ENCODE measurements around the gene WDR59. TPM values are rescaled to one million over a fixed set of nuclear protein-coding genes. Genes with fewer than 3 reads are reported as not detected.
A peak's percentile ranks its signal among the peaks of the same experiment; 100 is the strongest.

WDR59 gene
- total RNA-seq, 1 donor from 2014 or later, result 23.4 TPM

GRCh38 chr16:74939688-74940087 is 45.2 kb downstream of the WDR59 start:
- DNase-seq (ENCODE audit: low read depth), result no peak
- Histone ChIP-seq H3K36me3 (ENCODE audit: control insufficient read depth, insufficient read depth, low read length) (no peaks in the 10 kb centered on the region), H3K4me3 (ENCODE audit: low read depth, low read length) (no peak overlapping the region), H3K27me3 (ENCODE audit: control insufficient read depth, insufficient read depth, low read length) (no peaks in the 10 kb centered on the region)
- TF ChIP-seq CTCF (IDR thresholded peaks at IDR 0.05; ENCODE audit: insufficient read depth, low read length, poor library complexity, severe bottlenecking), result no peak

- DNase-seq (ENCODE audit: low read depth), result peak; percentile 18
- no peaks in the 10 kb centered on the region for H3K27me3 ChIP-seq (ENCODE audit: control insufficient read depth, insufficient read depth, low read length)
- no peaks in the 10 kb centered on the region for H3K36me3 ChIP-seq (ENCODE audit: control insufficient read depth, insufficient read depth, low read length)
These were observed 47.9 kb downstream of the WDR59 start for GRCh38 chr16:74936902-74937560.

GRCh38 chr16:74931445-74931844 is 53.5 kb downstream of the WDR59 start:
- no peak for TF ChIP-seq CTCF (IDR thresholded peaks at IDR 0.05; ENCODE audit: insufficient read depth, low read length, poor library complexity, severe bottlenecking)
- DNase-seq (ENCODE audit: low read depth), result no peak
- Histone ChIP-seq H3K36me3 (ENCODE audit: control insufficient read depth, insufficient read depth, low read length) (no peaks in the 10 kb centered on the region), H3K27me3 (ENCODE audit: control insufficient read depth, insufficient read depth, low read length) (no peaks in the 10 kb centered on the region), H3K4me3 (ENCODE audit: low read depth, low read length) (no peak overlapping the region)

More at GRCh38 chr16:74936902-74937560, 47.9 kb downstream of the WDR59 start:
- H3K4me3 ChIP-seq (ENCODE audit: low read depth, low read length), result no peak overlapping the region
- no peak for TF ChIP-seq CTCF (IDR thresholded peaks at IDR 0.05; ENCODE audit: insufficient read depth, low read length, poor library complexity, severe bottlenecking)

DNA sequence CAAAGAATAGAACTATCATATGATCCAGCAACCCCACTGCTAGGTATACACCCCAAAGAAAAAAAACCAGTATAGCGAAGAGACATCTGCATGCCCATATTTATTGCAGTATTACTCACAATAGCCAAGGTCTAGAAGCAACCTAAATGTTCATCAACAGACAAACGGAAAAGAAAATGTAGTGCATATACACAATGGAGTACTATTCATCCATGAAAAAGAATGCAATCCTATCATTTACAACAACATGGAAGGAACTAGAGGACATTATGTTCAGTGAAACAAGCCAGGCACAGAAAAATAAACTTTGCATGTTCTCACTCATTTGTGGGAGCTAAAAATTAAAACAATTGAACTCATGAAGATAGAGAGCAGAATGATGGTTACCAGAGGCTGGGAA is 55.3 kb downstream of the WDR59 start:
- no peak for TF ChIP-seq CTCF (IDR thresholded peaks at IDR 0.05; ENCODE audit: insufficient read depth, low read length, poor library complexity, severe bottlenecking)
- Histone ChIP-seq H3K27me3 (ENCODE audit: control insufficient read depth, insufficient read depth, low read length) (no peaks in the 10 kb centered on the region), H3K36me3 (ENCODE audit: control insufficient read depth, insufficient read depth, low read length) (no peaks in the 10 kb centered on the region), H3K4me3 (ENCODE audit: low read depth, low read length) (no peak overlapping the region)
- no peak for DNase-seq (ENCODE audit: low read depth)

GRCh38 chr16:74926805-74927204 is 58.1 kb downstream of the WDR59 start:
- H3K27me3 ChIP-seq (ENCODE audit: control insufficient read depth, insufficient read depth, low read length), result no peaks in the 10 kb centered on the region
- no peak for TF ChIP-seq CTCF (IDR thresholded peaks at IDR 0.05; ENCODE audit: insufficient read depth, low read length, poor library complexity, severe bottlenecking)
- H3K36me3 ChIP-seq (ENCODE audit: control insufficient read depth, insufficient read depth, low read length), result no peaks in the 10 kb centered on the region
- DNase-seq (ENCODE audit: low read depth), result no peak
- no peak overlapping the region for H3K4me3 ChIP-seq (ENCODE audit: low read depth, low read length)

Data from kidney epithelial cell (primary cell).